GM12872 (cell line): ENCODE measurements around the gene PXDN.

Source experiments
- CTCF ChIP-seq: IDR thresholded peaks from 3 replicates; pipeline ENCODE4 v1.5.1; 2011; ENCODE audit warnings: low read depth, mild to moderate bottlenecking, low read length, moderate library complexity; ENCODE audit not compliant: insufficient read depth

Gene PXDN

GRCh38 chr2:1701556-1702185 lies 42.6 kb downstream of the PXDN start:
- no peak for TF ChIP-seq CTCF

- TF ChIP-seq CTCF = no peak
These were observed 43.3 kb downstream of the PXDN start for GRCh38 chr2:1701020-1701419.

GRCh38 chr2:1698188-1698945 lies 45.9 kb downstream of the PXDN start:
- no peak for TF ChIP-seq CTCF

GRCh38 chr2:1697601-1698000 lies 46.7 kb downstream of the PXDN start:
- TF ChIP-seq CTCF = no peak

- TF ChIP-seq CTCF = no peak
These were observed 47.8 kb downstream of the PXDN start for GRCh38 chr2:1696472-1696871.

GRCh38 chr2:1694371-1695271 lies 49.7 kb downstream of the PXDN start:
- TF ChIP-seq CTCF = no peak

- no peak for TF ChIP-seq CTCF
These were observed 50.6 kb downstream of the PXDN start for GRCh38 chr2:1693723-1694122.
